H9 (cell line): ENCODE results near the gene ERH. TPM values are rescaled to one million over a fixed set of nuclear protein-coding genes. Genes with fewer than 3 reads are reported as not detected.

Experiments used
- DNase-seq: peaks from one replicate; pipeline ENCODE4 v3.0.0-alpha.2; 2017
- H2AFZ ChIP-seq: one replicate; pipeline ENCODE4 v1.6.1; 2013; ENCODE audit warnings: mild to moderate bottlenecking, low read length, control low read depth, moderate library complexity
- H2AK5ac ChIP-seq: 2 replicates; pipeline ENCODE4 v1.6.1; 2013; ENCODE audit warnings: low read length, control low read depth, mixed read lengths; ENCODE audit not compliant: insufficient read length
- H2BK120ac ChIP-seq: one replicate; pipeline ENCODE4 v1.6.1; 2013; ENCODE audit warnings: low read depth, mild to moderate bottlenecking, low read length, control low read depth, inconsistent platforms; ENCODE audit not compliant: poor library complexity, severe bottlenecking
- H2BK12ac ChIP-seq: 2 replicates; pipeline ENCODE4 v1.6.1; 2013; ENCODE audit warnings: low read length, control low read depth, mixed read lengths, low read depth; ENCODE audit not compliant: insufficient read length
- H2BK15ac ChIP-seq: 2 replicates; pipeline ENCODE4 v1.6.1; 2013; ENCODE audit warnings: low read depth, low read length, control low read depth
- H2BK20ac ChIP-seq: one replicate; pipeline ENCODE4 v1.6.1; 2013; ENCODE audit warnings: low read depth, mild to moderate bottlenecking, low read length, control low read depth, inconsistent platforms; ENCODE audit not compliant: poor library complexity, severe bottlenecking
- H2BK5ac ChIP-seq: 2 replicates; pipeline ENCODE4 v1.6.1; 2013; ENCODE audit warnings: low read length, control low read depth, mixed read lengths; ENCODE audit not compliant: insufficient read length
- H3K14ac ChIP-seq: 2 replicates; pipeline ENCODE4 v1.6.1; 2013; ENCODE audit warnings: low read length, control low read depth; ENCODE audit not compliant: insufficient read depth
- H3K18ac ChIP-seq: 2 replicates; pipeline ENCODE4 v1.6.1; 2013; ENCODE audit warnings: low read depth, mild to moderate bottlenecking, mixed read lengths, low read length, control low read depth; ENCODE audit not compliant: insufficient read length
- H3K23ac ChIP-seq: 2 replicates; pipeline ENCODE4 v1.6.1; 2013; ENCODE audit warnings: low read length, control low read depth, mixed read lengths, low read depth; ENCODE audit not compliant: insufficient read length
- H3K23me2 ChIP-seq: 2 replicates; pipeline ENCODE4 v1.6.1; 2013; ENCODE audit warnings: low read depth, mild to moderate bottlenecking, mixed read lengths, low read length, control low read depth; ENCODE audit not compliant: insufficient read length, poor library complexity, severe bottlenecking
- H3K27ac ChIP-seq: 2 replicates; pipeline ENCODE4 v1.5.1; 2013; ENCODE audit warnings: low read length, control low read depth, mixed read lengths, low read depth; ENCODE audit not compliant: insufficient read length
- H3K27me3 ChIP-seq: 2 replicates; pipeline ENCODE4 v1.6.1; 2013; ENCODE audit warnings: low read length, control low read depth, inconsistent platforms; ENCODE audit not compliant: insufficient read depth
- H3K4ac ChIP-seq: 2 replicates; pipeline ENCODE4 v1.6.1; 2013; ENCODE audit warnings: low read depth, mild to moderate bottlenecking, control low read depth, inconsistent platforms, low read length, moderate library complexity
- H3K4me1 ChIP-seq: 2 replicates; pipeline ENCODE4 v1.6.1; 2013; ENCODE audit warnings: low read length, control low read depth, inconsistent platforms; ENCODE audit not compliant: insufficient read depth
- H3K4me2 ChIP-seq: 2 replicates; pipeline ENCODE4 v1.6.1; 2013; ENCODE audit warnings: low read length, control low read depth, mixed read lengths; ENCODE audit not compliant: insufficient read length, insufficient read depth
- H3K56ac ChIP-seq: 2 replicates; pipeline ENCODE4 v1.6.1; 2013; ENCODE audit warnings: low read depth, mild to moderate bottlenecking, mixed read lengths, low read length, control low read depth; ENCODE audit not compliant: insufficient read length
- H3K79me1 ChIP-seq: 2 replicates; pipeline ENCODE4 v1.6.1; 2013; ENCODE audit warnings: low read depth, mild to moderate bottlenecking, moderate library complexity, low read length, control low read depth, inconsistent platforms; ENCODE audit not compliant: insufficient read depth, poor library complexity, severe bottlenecking
- H3K79me2 ChIP-seq: 2 replicates; pipeline ENCODE4 v1.6.1; 2013; ENCODE audit warnings: low read length, control low read depth, inconsistent platforms; ENCODE audit not compliant: insufficient read depth
- H3K9ac ChIP-seq: 2 replicates; pipeline ENCODE4 v1.6.1; 2013; ENCODE audit warnings: low read length, control low read depth, mixed read lengths; ENCODE audit not compliant: insufficient read length; ENCODE audit errors: extremely low read depth
- H3K9me3 ChIP-seq: one replicate; pipeline ENCODE4 v1.6.1; 2013; ENCODE audit warnings: low read depth, low read length, inconsistent platforms; ENCODE audit not compliant: control insufficient read depth
- H3T11ph ChIP-seq: one replicate; pipeline ENCODE4 v1.6.1; 2013; ENCODE audit warnings: mild to moderate bottlenecking, low read length, control low read depth, inconsistent platforms
- H4K20me1 ChIP-seq: one replicate; pipeline ENCODE4 v1.6.1; 2013; ENCODE audit not compliant: control insufficient read depth, insufficient read length, insufficient read depth
- H4K5ac ChIP-seq: 2 replicates; pipeline ENCODE4 v1.6.1; 2013; ENCODE audit warnings: low read depth, mild to moderate bottlenecking, mixed read lengths, low read length, control low read depth; ENCODE audit not compliant: insufficient read length
- H4K8ac ChIP-seq: replicated peaks from 2 replicates; pipeline ENCODE4 v1.6.1; 2013; ENCODE audit warnings: low read length, control low read depth, mixed read lengths, low read depth; ENCODE audit not compliant: insufficient read length
- H4K91ac ChIP-seq: 2 replicates; pipeline ENCODE4 v1.6.1; 2013; ENCODE audit warnings: low read depth, mild to moderate bottlenecking, moderate library complexity, mixed read lengths, low read length, control low read depth; ENCODE audit not compliant: insufficient read length
- H3K27ac Mint-ChIP-seq, 3 experiments: 2 replicates in 2 of 3; 3 replicates in 1 of 3; pipeline ENCODE4 v1.8.0; 2020 to 2021; ENCODE audit warnings: mixed read lengths in 3 of 3, mild to moderate bottlenecking in 1 of 3, moderate library complexity in 1 of 3
- H3K27me3 Mint-ChIP-seq: 2 replicates; pipeline ENCODE4 v1.8.0; 2021; ENCODE audit warnings: low read depth, mild to moderate bottlenecking, moderate library complexity, mixed read lengths
- H3K36me3 Mint-ChIP-seq, 3 experiments: 2 replicates in 2 of 3; 3 replicates in 1 of 3; pipeline ENCODE4 v1.8.0; 2020 to 2021; ENCODE audit warnings: low read depth in 3 of 3, mixed read lengths in 3 of 3; ENCODE audit not compliant: insufficient read depth in 1 of 3
- H3K4me1 Mint-ChIP-seq, 2 experiments: 2 replicates each; pipeline ENCODE4 v1.8.0; 2020; ENCODE audit warnings: mixed read lengths in 2 of 2
- H3K4me3 Mint-ChIP-seq, 2 experiments: 2 replicates in 1 of 2; 3 replicates in 1 of 2; pipeline ENCODE4 v1.8.0; 2020 to 2021; ENCODE audit warnings: mild to moderate bottlenecking in 2 of 2, mixed read lengths in 2 of 2, moderate library complexity in 1 of 2
- H3K9me3 Mint-ChIP-seq, 2 experiments: 2 replicates in 1 of 2; 3 replicates in 1 of 2; pipeline ENCODE4 v1.8.0; 2020; ENCODE audit warnings: mild to moderate bottlenecking in 2 of 2, mixed read lengths in 2 of 2, moderate library complexity in 1 of 2
- WGBS: extraction: QIAGEN DNeasy Blood & Tissue Kit; methylation state at CpG from one replicate; pipeline ENCODE4 v1.1.7; 2013; ENCODE audit warnings: missing lambda C conversion rate, low lambda C conversion rate, mixed read lengths; ENCODE audit not compliant: insufficient read length; ENCODE audit errors: extremely low coverage; 5-methylcytosine and 5-hydroxymethylcytosine counted together
- total RNA-seq: library from RNA; stranded (reverse); gene quantifications from 2 replicates; pipeline ENCODE4 v1.2.1, GENCODE V29; 2021
- TF ChIP-seq, protein P1 (sequence below): fragments of 200-600 bp; sonication (generic); conservative IDR thresholded peaks from 3 replicates; pipeline ENCODE4 v1.8.0; 2021; ENCODE audit warnings: antibody characterized with exemption, mild to moderate bottlenecking

Gene ERH
- total RNA-seq, 1 experiment from 2014 or later, result 443 TPM

GRCh38 chr14:69345402-69345801, 52.7 kb downstream of the ERH start:
- Histone ChIP-seq H3K23me2 (no peaks in the 10 kb centered on the region), H4K20me1 (no peaks in the 10 kb centered on the region), H3T11ph (no peak overlapping the region), H3K23ac (no peak overlapping the region), H3K14ac (no peak overlapping the region), H3K56ac (no peak overlapping the region), H3K79me1 (no peaks in the 10 kb centered on the region), H3K9me3 (no peaks in the 10 kb centered on the region), H2BK5ac (no peak overlapping the region), H3K18ac (no peak overlapping the region), H2BK12ac (no peak overlapping the region), H2AK5ac (no peak overlapping the region), H3K4ac (no peak overlapping the region), H4K8ac (no peak overlapping the region), H3K27me3 (no peaks in the 10 kb centered on the region), H3K79me2 (peaks cover 2% of the 10 kb centered on the region; the same call in 1 of the 2 replicates), H4K5ac (no peak overlapping the region), H2BK120ac (no peak overlapping the region), H2BK20ac (no peak overlapping the region), H2BK15ac (no peak overlapping the region), H4K91ac (no peak overlapping the region), H3K4me2 (no peak overlapping the region), H3K9ac (no peak overlapping the region), H3K27ac (no peak overlapping the region), H3K4me1 (no peaks in the 10 kb centered on the region), H2AFZ (no peak overlapping the region)
- WGBS, result no CpG with 5 or more reads among the region's 4 CpGs
- Mint-ChIP-seq H3K4me3 (no peak overlapping the region), H3K27me3 (no peaks in the 10 kb centered on the region; the same call in 1 of the 2 replicates), H3K36me3 (no peaks in the 10 kb centered on the region), H3K27ac (peak overlapping the region in 1 of 3 experiments; percentile 72; a peak in 2 of 7 replicates), H3K9me3 (no peaks in the 10 kb centered on the region), H3K4me1 (peaks cover 9 to 24% of the 10 kb centered on the region in 2 experiments)
- TF ChIP-seq, protein P1, sequence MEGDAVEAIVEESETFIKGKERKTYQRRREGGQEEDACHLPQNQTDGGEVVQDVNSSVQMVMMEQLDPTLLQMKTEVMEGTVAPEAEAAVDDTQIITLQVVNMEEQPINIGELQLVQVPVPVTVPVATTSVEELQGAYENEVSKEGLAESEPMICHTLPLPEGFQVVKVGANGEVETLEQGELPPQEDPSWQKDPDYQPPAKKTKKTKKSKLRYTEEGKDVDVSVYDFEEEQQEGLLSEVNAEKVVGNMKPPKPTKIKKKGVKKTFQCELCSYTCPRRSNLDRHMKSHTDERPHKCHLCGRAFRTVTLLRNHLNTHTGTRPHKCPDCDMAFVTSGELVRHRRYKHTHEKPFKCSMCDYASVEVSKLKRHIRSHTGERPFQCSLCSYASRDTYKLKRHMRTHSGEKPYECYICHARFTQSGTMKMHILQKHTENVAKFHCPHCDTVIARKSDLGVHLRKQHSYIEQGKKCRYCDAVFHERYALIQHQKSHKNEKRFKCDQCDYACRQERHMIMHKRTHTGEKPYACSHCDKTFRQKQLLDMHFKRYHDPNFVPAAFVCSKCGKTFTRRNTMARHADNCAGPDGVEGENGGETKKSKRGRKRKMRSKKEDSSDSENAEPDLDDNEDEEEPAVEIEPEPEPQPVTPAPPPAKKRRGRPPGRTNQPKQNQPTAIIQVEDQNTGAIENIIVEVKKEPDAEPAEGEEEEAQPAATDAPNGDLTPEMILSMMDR, result no peak
- no peak for DNase-seq
